DND-41 (cell line): Measurements from ENCODE around the gene KLHL14.

Source experiments
- ATAC-seq: fragments of 200-7000 bp; cut with Tn5 transposase; 3 replicates; pipeline ENCODE4 v1.9.1; 2021; ENCODE audit warnings: low read depth; ENCODE audit not compliant: insufficient read depth
- DNase-seq: peaks from one replicate; pipeline ENCODE4 v3.0.0-alpha.2; 2020
- H2AFZ ChIP-seq: 2 replicates; pipeline ENCODE4 v1.6.0; 2012; ENCODE audit warnings: low read depth, low read length
- H3K27ac ChIP-seq: 2 replicates; pipeline ENCODE4 v1.5.1; 2012; ENCODE audit warnings: low read length, inconsistent platforms
- H3K27me3 ChIP-seq: fragments of 200-600 bp; sonication (generic); 2 replicates; pipeline ENCODE4 v1.6.0; 2012; ENCODE audit warnings: low read length, mild to moderate bottlenecking, inconsistent platforms; ENCODE audit not compliant: insufficient read depth, poor library complexity
- H3K36me3 ChIP-seq: 2 replicates; pipeline ENCODE4 v1.5.1; 2012; ENCODE audit warnings: low read length, inconsistent platforms; ENCODE audit not compliant: insufficient read depth
- H3K4me1 ChIP-seq: 2 replicates; pipeline ENCODE4 v1.5.1; 2012; ENCODE audit warnings: mild to moderate bottlenecking, low read length; ENCODE audit not compliant: insufficient read depth
- H3K4me2 ChIP-seq: 2 replicates; pipeline ENCODE4 v1.6.0; 2012; ENCODE audit warnings: mild to moderate bottlenecking, moderate library complexity, low read length, inconsistent platforms; ENCODE audit not compliant: insufficient read depth
- H3K4me3 ChIP-seq, 2 experiments: fragments of 200-600 bp in 1 of 2; shearing (Covaris generic) in 1 of 2; 2 replicates each; pipeline ENCODE4 v1.5.1; 2012 to 2016; ENCODE audit warnings: inconsistent platforms in 2 of 2, low read length in 2 of 2, mild to moderate bottlenecking in 2 of 2, low read depth in 1 of 2, moderate library complexity in 1 of 2
- H3K79me2 ChIP-seq: 2 replicates; pipeline ENCODE4 v1.6.0; 2012; ENCODE audit warnings: low read length, inconsistent platforms; ENCODE audit not compliant: insufficient read depth
- H3K9ac ChIP-seq: 2 replicates; pipeline ENCODE4 v1.6.0; 2012; ENCODE audit warnings: low read depth, mild to moderate bottlenecking, inconsistent platforms, low read length, moderate library complexity
- H3K9me3 ChIP-seq: 2 replicates; pipeline ENCODE4 v1.5.1; 2012; ENCODE audit warnings: low read length, moderate library complexity, mild to moderate bottlenecking, inconsistent platforms; ENCODE audit not compliant: insufficient read depth, severe bottlenecking
- H4K20me1 ChIP-seq: 2 replicates; pipeline ENCODE4 v1.6.0; 2012; ENCODE audit warnings: low read length; ENCODE audit not compliant: insufficient read depth
- EZH2 ChIP-seq: IDR thresholded peaks from 3 replicates; pipeline ENCODE4 v1.6.1; 2012; ENCODE audit warnings: borderline replicate concordance, low read depth, mild to moderate bottlenecking, moderate library complexity, low read length, inconsistent platforms; ENCODE audit not compliant: severe bottlenecking
- TF ChIP-seq, protein P1 (sequence below): IDR thresholded peaks from 2 replicates; pipeline ENCODE4 v1.5.1; 2012; ENCODE audit warnings: borderline replicate concordance, low read length, moderate library complexity, mild to moderate bottlenecking; ENCODE audit not compliant: poor library complexity, severe bottlenecking; ENCODE audit errors: extremely low read depth

The KLHL14 gene

GRCh38 chr18:32684096-32684495 lies 88.7 kb downstream of the KLHL14 start:
- H3K79me2 ChIP-seq: no peaks in the 10 kb centered on the region
- H3K27me3 ChIP-seq: no peaks in the 10 kb centered on the region
- no peaks in the 10 kb centered on the region for H3K36me3 ChIP-seq
- H3K4me3 ChIP-seq: no peak overlapping the region
- no peaks in the 10 kb centered on the region for H3K9me3 ChIP-seq
- H3K4me1 ChIP-seq: no peaks in the 10 kb centered on the region
- TF ChIP-seq EZH2: no peak
- TF ChIP-seq, protein P1, sequence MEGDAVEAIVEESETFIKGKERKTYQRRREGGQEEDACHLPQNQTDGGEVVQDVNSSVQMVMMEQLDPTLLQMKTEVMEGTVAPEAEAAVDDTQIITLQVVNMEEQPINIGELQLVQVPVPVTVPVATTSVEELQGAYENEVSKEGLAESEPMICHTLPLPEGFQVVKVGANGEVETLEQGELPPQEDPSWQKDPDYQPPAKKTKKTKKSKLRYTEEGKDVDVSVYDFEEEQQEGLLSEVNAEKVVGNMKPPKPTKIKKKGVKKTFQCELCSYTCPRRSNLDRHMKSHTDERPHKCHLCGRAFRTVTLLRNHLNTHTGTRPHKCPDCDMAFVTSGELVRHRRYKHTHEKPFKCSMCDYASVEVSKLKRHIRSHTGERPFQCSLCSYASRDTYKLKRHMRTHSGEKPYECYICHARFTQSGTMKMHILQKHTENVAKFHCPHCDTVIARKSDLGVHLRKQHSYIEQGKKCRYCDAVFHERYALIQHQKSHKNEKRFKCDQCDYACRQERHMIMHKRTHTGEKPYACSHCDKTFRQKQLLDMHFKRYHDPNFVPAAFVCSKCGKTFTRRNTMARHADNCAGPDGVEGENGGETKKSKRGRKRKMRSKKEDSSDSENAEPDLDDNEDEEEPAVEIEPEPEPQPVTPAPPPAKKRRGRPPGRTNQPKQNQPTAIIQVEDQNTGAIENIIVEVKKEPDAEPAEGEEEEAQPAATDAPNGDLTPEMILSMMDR: no peak
- H3K9ac ChIP-seq: no peak overlapping the region
- H4K20me1 ChIP-seq: no peaks in the 10 kb centered on the region
- no peak overlapping the region for H3K4me2 ChIP-seq
- H2AFZ ChIP-seq: no peak overlapping the region
- H3K27ac ChIP-seq: no peak overlapping the region
- no peak for DNase-seq
- no peak for ATAC-seq

- Histone ChIP-seq H3K4me1 (no peaks in the 10 kb centered on the region), H3K9ac (no peak overlapping the region), H3K4me3 (no peak overlapping the region), H2AFZ (no peak overlapping the region), H3K79me2 (no peaks in the 10 kb centered on the region), H3K36me3 (no peaks in the 10 kb centered on the region), H3K27ac (no peak overlapping the region), H4K20me1 (no peaks in the 10 kb centered on the region), H3K9me3 (no peaks in the 10 kb centered on the region), H3K27me3 (no peaks in the 10 kb centered on the region), H3K4me2 (no peak overlapping the region)
- TF ChIP-seq EZH2: no peak
- TF ChIP-seq, protein P1: no peak
- DNase-seq (no peak), ATAC-seq (no peak)
Measured at GRCh38 chr18:32683044-32683443, 89.8 kb downstream of the KLHL14 start.

DNA sequence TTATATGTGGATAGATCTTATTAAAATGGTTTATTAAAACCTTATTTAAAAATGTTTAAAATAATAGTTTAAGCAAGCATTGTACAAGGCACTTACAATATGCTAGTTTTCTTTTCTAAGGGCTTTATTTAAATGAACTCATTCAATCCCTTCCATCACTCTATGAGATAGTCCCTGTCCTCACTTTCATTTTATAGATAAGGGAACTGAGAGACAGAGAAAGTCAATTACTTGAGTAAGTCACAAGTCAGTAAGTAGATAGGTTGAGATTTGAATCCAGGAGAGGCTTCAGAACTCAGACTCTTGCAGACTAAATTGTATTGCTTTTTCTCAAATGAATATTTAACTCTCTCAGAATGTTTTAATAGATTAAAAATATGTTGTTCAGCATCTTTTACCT lies 95.2 kb downstream of the KLHL14 start:
- Histone ChIP-seq H4K20me1 (no peaks in the 10 kb centered on the region), H3K36me3 (no peaks in the 10 kb centered on the region), H3K79me2 (no peaks in the 10 kb centered on the region), H2AFZ (no peak overlapping the region), H3K4me3 (no peak overlapping the region), H3K9me3 (no peaks in the 10 kb centered on the region), H3K4me1 (no peaks in the 10 kb centered on the region), H3K4me2 (no peak overlapping the region), H3K27ac (no peak overlapping the region), H3K9ac (no peak overlapping the region), H3K27me3 (peaks cover 9% of the 10 kb centered on the region)
- TF ChIP-seq, protein P1: no peak
- TF ChIP-seq EZH2: no peak
- DNase-seq (no peak), ATAC-seq (no peak)

- Histone ChIP-seq H3K9ac (no peak overlapping the region), H3K36me3 (no peaks in the 10 kb centered on the region), H3K4me1 (no peaks in the 10 kb centered on the region), H3K79me2 (no peaks in the 10 kb centered on the region), H3K27me3 (peaks cover 9% of the 10 kb centered on the region), H3K9me3 (no peaks in the 10 kb centered on the region), H3K27ac (no peak overlapping the region), H3K4me2 (no peak overlapping the region), H3K4me3 (no peak overlapping the region), H4K20me1 (no peaks in the 10 kb centered on the region), H2AFZ (no peak overlapping the region)
- peak; percentile 49; the same call in 1 of the 3 replicates for ATAC-seq
- TF ChIP-seq, protein P1: peak; percentile 32
- TF ChIP-seq EZH2: no peak
- no peak for DNase-seq
Measured at GRCh38 chr18:32674491-32674890, 98.3 kb downstream of the KLHL14 start.
